ENCODE results near the gene JAGN1.
A peak's percentile ranks its signal among the peaks of the same experiment; 100 is the strongest.

Gene JAGN1

GRCh38 chr3:9913601-9914000 lies 23.2 kb downstream of the JAGN1 start:
- H3K27ac ChIP-seq, result peak overlapping the region; percentile 40
- TF ChIP-seq CTCF (conservative IDR thresholded peaks at IDR 0.05), result no peak

- no peak for TF ChIP-seq CTCF (conservative IDR thresholded peaks at IDR 0.05)
These were observed 23.6 kb downstream of the JAGN1 start for GRCh38 chr3:9914011-9914410.

GRCh38 chr3:9914559-9915253 lies 24.3 kb downstream of the JAGN1 start:
- TF ChIP-seq CTCF (conservative IDR thresholded peaks at IDR 0.05), result no peak
- H3K27ac ChIP-seq, result peak overlapping the region; percentile 40

More at GRCh38 chr3:9914011-9914410, 23.6 kb downstream of the JAGN1 start:
- peak overlapping the region; percentile 40 for H3K27ac ChIP-seq

- H3K27ac ChIP-seq, result no peak overlapping the region
- no peak for TF ChIP-seq CTCF (conservative IDR thresholded peaks at IDR 0.05)
These were observed 25.1 kb downstream of the JAGN1 start for GRCh38 chr3:9915254-9916141.

- TF ChIP-seq CTCF (conservative IDR thresholded peaks at IDR 0.05), result no peak
- H3K27ac ChIP-seq, result peak overlapping the region; percentile 90
These were observed 25.9 kb downstream of the JAGN1 start for GRCh38 chr3:9916346-9916733.

- peak within 1 kb of the TSS; percentile 90 for H3K27ac ChIP-seq
- TF ChIP-seq CTCF (conservative IDR thresholded peaks at IDR 0.05), result no peak
These were observed 26.6 kb downstream of the JAGN1 start, which contains the start of gene IL17RC for GRCh38 chr3:9916734-9917680. Gene IL17RC, plus strand, starts transcription at chr3:9917098. Its CDS starts 218 bp downstream, at chr3:9917316.

Measured in VCaP (cell line).